Lower leg skin (tissue), 4 donors: ENCODE measurements around the gene SPANXC. TPM values are rescaled to one million over a fixed set of nuclear protein-coding genes. Genes with fewer than 3 reads are reported as not detected.
"Not testable (repeated sequence)": the region's sequence is repeated elsewhere in the genome, so short reads cannot be mapped to it uniquely, and the experiment has no call there.

ENCODE experiments used
- DNase-seq, 2 donors: peaks; one replicate each; pipeline ENCODE4 v3.0.0-alpha.2; 2019; ENCODE audit warnings: low spot score in 2 of 2
- H3K4me3 ChIP-seq: fragments of 200-600 bp; sonication (generic); 2 replicates; pipeline ENCODE4 v1.5.1; 2017; ENCODE audit warnings: mild to moderate bottlenecking, low read depth; ENCODE audit not compliant: poor library complexity, severe bottlenecking
- POLR2A ChIP-seq, 2 donors: fragments of 450-650 bp; IDR thresholded peaks; one replicate each; pipeline ENCODE4 v1.6.1; 2016 to 2017; ENCODE audit warnings: antibody characterized with exemption in 2 of 2, mild to moderate bottlenecking in 1 of 2, moderate library complexity in 1 of 2
- WGBS, 2 donors: methylation state at CpG; one replicate each; pipeline ENCODE4 v1.1.5; 2018; 5-methylcytosine and 5-hydroxymethylcytosine counted together
- intact Hi-C: fragments of 100-400 bp; cut with DNase I; formaldehyde crosslinking; loops from one replicate; pipeline ENCODE4 v1.15.0; 2023; ENCODE audit warnings: low total_unique reads
- total RNA-seq, 4 donors: library from RNA; depleted of rRNA; stranded (reverse); fragments of >200 nt; gene quantifications; one replicate each; pipeline ENCODE4 v1.1.0, GENCODE V29; 2016
- TF ChIP-seq, protein P1 (sequence below), 3 donors: fragments of 450-650 bp; IDR thresholded peaks; one replicate each; pipeline ENCODE4 v1.5.1; 2016; ENCODE audit warnings: antibody characterized with exemption in 3 of 3, mild to moderate bottlenecking in 3 of 3, moderate library complexity in 2 of 3

SPANXC gene
- total RNA-seq = not detected

- DNase-seq, H3K4me3 ChIP-seq, intact Hi-C loops: not testable (repeated sequence)
- 94% methylated on average over 8 of the region's 12 CpGs; no CpG with 5 or more reads in 1 of the 2 donors for WGBS, 2 donors
Observed at GRCh38 chrX:141242417-141242816, at the start of gene SPANXC. Gene SPANXC, minus strand, starts transcription at chrX:141242517. Its CDS starts 60 bp downstream, at chrX:141242457.

DNA sequence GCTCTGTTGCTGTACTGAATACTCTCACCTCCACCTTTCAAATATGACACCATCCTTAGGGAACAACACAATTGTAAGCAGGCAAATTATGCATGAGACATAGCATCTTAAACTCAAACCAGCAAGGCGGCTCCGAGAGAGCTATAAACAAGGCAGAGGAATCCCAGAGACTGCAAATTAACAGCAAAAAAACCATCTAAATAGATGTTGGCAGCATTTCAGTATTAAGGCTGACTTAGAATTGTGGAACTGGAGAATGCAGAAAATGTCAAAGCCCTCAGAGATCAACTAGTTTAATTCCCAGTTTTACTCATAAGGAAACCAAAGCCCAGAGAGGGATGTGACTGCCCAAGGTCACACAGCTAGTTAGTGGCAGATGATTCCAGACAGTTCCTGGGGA lies 37.2 kb upstream of the SPANXC start:
- intact Hi-C loops = no loop called here
- TF ChIP-seq, protein P1, sequence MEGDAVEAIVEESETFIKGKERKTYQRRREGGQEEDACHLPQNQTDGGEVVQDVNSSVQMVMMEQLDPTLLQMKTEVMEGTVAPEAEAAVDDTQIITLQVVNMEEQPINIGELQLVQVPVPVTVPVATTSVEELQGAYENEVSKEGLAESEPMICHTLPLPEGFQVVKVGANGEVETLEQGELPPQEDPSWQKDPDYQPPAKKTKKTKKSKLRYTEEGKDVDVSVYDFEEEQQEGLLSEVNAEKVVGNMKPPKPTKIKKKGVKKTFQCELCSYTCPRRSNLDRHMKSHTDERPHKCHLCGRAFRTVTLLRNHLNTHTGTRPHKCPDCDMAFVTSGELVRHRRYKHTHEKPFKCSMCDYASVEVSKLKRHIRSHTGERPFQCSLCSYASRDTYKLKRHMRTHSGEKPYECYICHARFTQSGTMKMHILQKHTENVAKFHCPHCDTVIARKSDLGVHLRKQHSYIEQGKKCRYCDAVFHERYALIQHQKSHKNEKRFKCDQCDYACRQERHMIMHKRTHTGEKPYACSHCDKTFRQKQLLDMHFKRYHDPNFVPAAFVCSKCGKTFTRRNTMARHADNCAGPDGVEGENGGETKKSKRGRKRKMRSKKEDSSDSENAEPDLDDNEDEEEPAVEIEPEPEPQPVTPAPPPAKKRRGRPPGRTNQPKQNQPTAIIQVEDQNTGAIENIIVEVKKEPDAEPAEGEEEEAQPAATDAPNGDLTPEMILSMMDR (IDR thresholded peaks at IDR 0.05) = no peak
- no peak for TF ChIP-seq POLR2A (IDR thresholded peaks at IDR 0.05)
- no peak overlapping the region for H3K4me3 ChIP-seq
- 56 to 62% methylated on average over 2 of the region's 2 CpGs for WGBS, 2 donors
- no peak for DNase-seq

DNA sequence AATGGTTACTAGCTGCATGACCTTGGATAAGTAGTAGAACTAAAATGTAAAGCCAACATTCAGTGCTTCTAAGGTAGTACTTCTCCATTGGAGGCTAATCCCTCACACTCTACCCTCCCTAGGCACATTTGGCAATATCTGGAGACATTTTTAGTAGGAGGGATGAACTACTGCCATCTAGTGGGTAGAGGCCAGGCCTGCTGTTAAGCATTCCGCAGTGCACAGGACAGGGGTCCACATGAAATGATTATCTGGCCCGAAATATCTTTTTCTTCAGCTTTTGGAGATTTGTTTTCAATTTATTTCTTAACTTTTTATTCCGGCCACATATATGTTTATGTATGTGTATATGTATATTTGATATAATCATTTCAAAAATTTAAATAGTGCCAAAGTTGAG lies 36.0 kb upstream of the SPANXC start:
- no peak for DNase-seq
- 36 to 43% methylated on average over 3 of the region's 3 CpGs for WGBS, 2 donors
- intact Hi-C loops = no loop called here
- TF ChIP-seq, protein P1 (IDR thresholded peaks at IDR 0.05) = no peak
- no peak for TF ChIP-seq POLR2A (IDR thresholded peaks at IDR 0.05)
- H3K4me3 ChIP-seq = no peak overlapping the region

DNA sequence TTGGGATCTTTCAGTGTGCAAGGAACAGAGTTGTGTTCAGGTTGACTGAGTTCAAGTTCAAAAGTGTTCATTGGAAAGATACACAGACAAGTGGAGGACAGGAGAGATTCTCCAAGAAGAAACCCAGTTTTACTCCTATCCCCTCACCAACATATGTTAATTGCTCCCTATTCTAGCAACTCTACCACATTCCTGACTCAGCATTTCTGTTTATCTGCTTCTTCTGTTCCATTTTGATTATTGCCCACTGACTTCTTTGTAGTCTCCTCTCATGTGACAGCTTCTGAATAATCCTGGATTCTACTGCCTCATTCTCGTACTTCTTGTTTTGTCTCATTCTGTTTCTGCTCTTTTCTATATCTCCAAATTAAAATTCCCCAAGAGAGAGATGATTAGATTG lies 15.8 kb upstream of the SPANXC start:
- DNase-seq = no peak
- intact Hi-C loops = no loop called here
- no peak overlapping the region for H3K4me3 ChIP-seq
- TF ChIP-seq, protein P1 (IDR thresholded peaks at IDR 0.05) = no peak
- WGBS, 2 donors = 61 to 83% methylated on average over 1 of the region's 1 CpG

DNA sequence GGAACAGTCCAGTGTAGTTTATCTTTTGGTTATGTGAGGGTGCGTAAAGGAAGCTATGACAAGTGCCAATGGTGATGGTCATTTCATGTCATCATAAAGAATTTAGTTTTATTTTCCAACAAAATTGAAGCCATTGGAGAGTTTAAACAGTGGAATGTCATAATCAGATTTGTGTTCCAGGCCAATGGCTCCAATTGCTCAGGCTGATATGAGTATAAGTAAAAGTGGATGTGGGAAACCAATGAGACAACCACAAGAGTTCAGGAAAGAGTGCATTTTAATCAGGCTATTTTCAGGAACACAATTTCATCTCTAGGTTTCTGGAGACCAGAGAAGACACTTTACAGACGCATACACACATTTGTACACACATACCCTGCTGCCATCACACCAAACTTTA lies 20.7 kb downstream of the SPANXC start:
- WGBS, 2 donors = 82 to 96% methylated on average over 2 of the region's 2 CpGs
- no peak overlapping the region for H3K4me3 ChIP-seq
- DNase-seq = no peak
- no peak for TF ChIP-seq POLR2A (IDR thresholded peaks at IDR 0.05)
- TF ChIP-seq, protein P1 (IDR thresholded peaks at IDR 0.05) = no peak
- intact Hi-C loops = no loop called here

GRCh38 chrX:141220342-141221008 lies 21.8 kb downstream of the SPANXC start:
- WGBS, 2 donors = 57 to 61% methylated on average over 3 of the region's 3 CpGs
- intact Hi-C loops = no loop called here
- no peak for DNase-seq
- H3K4me3 ChIP-seq = no peak overlapping the region
- TF ChIP-seq POLR2A (IDR thresholded peaks at IDR 0.05) = no peak
- TF ChIP-seq, protein P1 (IDR thresholded peaks at IDR 0.05) = no peak
